Stimulated activated effector memory CD8-positive, alpha-beta T cell treated with anti-CD3 and anti-CD28 coated beads, Interleukin-12 subunit alpha, Interleukin-12 subunit beta, amount 100 ng/mL, for 72 hours (primary cell): Measurements from ENCODE around the gene CBARP.

Experiments used
- ATAC-seq: fragments of 150-1000 bp; cut with Tn5 transposase; 2 replicates; pipeline ENCODE4 v1.10.0; 2021
- DNase-seq, 2 donors: peaks; one replicate each; pipeline ENCODE4 v3.0.0; 2021 to 2022; ENCODE audit warnings: low spot score in 2 of 2
- H3K27ac Mint-ChIP-seq: one replicate; pipeline ENCODE4 v1.8.0; 2022; ENCODE audit warnings: mild to moderate bottlenecking, mixed read lengths
- H3K36me3 Mint-ChIP-seq: one replicate; pipeline ENCODE4 v1.8.0; 2022; ENCODE audit warnings: mild to moderate bottlenecking, mixed read lengths
- H3K4me1 Mint-ChIP-seq: one replicate; pipeline ENCODE4 v1.8.0; 2022; ENCODE audit warnings: mixed read lengths
- H3K4me3 Mint-ChIP-seq: one replicate; pipeline ENCODE4 v1.8.0; 2022; ENCODE audit warnings: mild to moderate bottlenecking, mixed read lengths
- H3K9me3 Mint-ChIP-seq: one replicate; pipeline ENCODE4 v1.8.0; 2022; ENCODE audit warnings: mixed read lengths

The CBARP gene

GRCh38 chr19:1278713-1279660 is 41.2 kb upstream of the CBARP start:
- ATAC-seq (no peak), DNase-seq (no peak)
- Mint-ChIP-seq H3K27ac (no peak overlapping the region), H3K36me3 (peaks cover 65% of the 10 kb centered on the region), H3K4me3 (no peak overlapping the region), H3K9me3 (no peaks in the 10 kb centered on the region), H3K4me1 (peaks cover 21% of the 10 kb centered on the region)

- peak overlapping the region; percentile 64 for H3K27ac Mint-ChIP-seq
- H3K4me3 Mint-ChIP-seq, result peak overlapping the region; percentile 11
- DNase-seq (no peak), ATAC-seq (no peak)
- no peaks in the 10 kb centered on the region for H3K9me3 Mint-ChIP-seq
- H3K4me1 Mint-ChIP-seq, result peaks cover 30% of the 10 kb centered on the region
- peaks cover 74% of the 10 kb centered on the region for H3K36me3 Mint-ChIP-seq
Measured at GRCh38 chr19:1278074-1278473, 40.3 kb upstream of the CBARP start.

GRCh38 chr19:1277061-1277460 is 39.3 kb upstream of the CBARP start:
- H3K4me3 Mint-ChIP-seq, result peak overlapping the region; percentile 89
- H3K4me1 Mint-ChIP-seq, result peaks cover 40% of the 10 kb centered on the region
- no peaks in the 10 kb centered on the region for H3K9me3 Mint-ChIP-seq

GRCh38 chr19:1276628-1277022 is 38.8 kb upstream of the CBARP start:
- DNase-seq (no peak), ATAC-seq (no peak)
- peak overlapping the region; percentile 92 for H3K27ac Mint-ChIP-seq
- H3K36me3 Mint-ChIP-seq, result peaks cover 85% of the 10 kb centered on the region
- no peaks in the 10 kb centered on the region for H3K9me3 Mint-ChIP-seq
- peak overlapping the region; percentile 89 for H3K4me3 Mint-ChIP-seq
- peaks cover 45% of the 10 kb centered on the region for H3K4me1 Mint-ChIP-seq

More at GRCh38 chr19:1277061-1277460, 39.3 kb upstream of the CBARP start:
- peaks cover 84% of the 10 kb centered on the region for H3K36me3 Mint-ChIP-seq
- H3K27ac Mint-ChIP-seq, result peak overlapping the region; percentile 92
- no peak for ATAC-seq
- DNase-seq, result no peak

GRCh38 chr19:1275976-1276627 is 38.3 kb upstream of the CBARP start:
- DNase-seq (no peak), ATAC-seq (no peak)
- Mint-ChIP-seq H3K9me3 (no peaks in the 10 kb centered on the region), H3K36me3 (peaks cover 88% of the 10 kb centered on the region), H3K4me1 (peaks cover 50% of the 10 kb centered on the region), H3K4me3 (peak overlapping the region; percentile 89), H3K27ac (peak overlapping the region; percentile 92)

- ATAC-seq (peak; percentile 91), DNase-seq (peak; percentile 88 to 97)
- H3K27ac Mint-ChIP-seq, result peak within 1 kb of the TSS; percentile 92
- H3K9me3 Mint-ChIP-seq, result no peaks in the 10 kb centered on the region
- peaks cover 95% of the 10 kb centered on the region for H3K36me3 Mint-ChIP-seq
- peak within 1 kb of the TSS; percentile 89 for H3K4me3 Mint-ChIP-seq
- H3K4me1 Mint-ChIP-seq, result peaks cover 56% of the 10 kb centered on the region
Measured at GRCh38 chr19:1275260-1275975, 37.6 kb upstream of the CBARP start, which contains the start of gene FAM174C. FAM174C (plus strand) TSS chr19:1275530; CDS start chr19:1275550, 20 bp downstream.

- H3K27ac Mint-ChIP-seq, result peak overlapping the region; percentile 92
- ATAC-seq, result no peak
- H3K9me3 Mint-ChIP-seq, result no peaks in the 10 kb centered on the region
- no peak for DNase-seq
- H3K36me3 Mint-ChIP-seq, result peaks cover 100% of the 10 kb centered on the region
- peak overlapping the region; percentile 89 for H3K4me3 Mint-ChIP-seq
- H3K4me1 Mint-ChIP-seq, result peaks cover 56% of the 10 kb centered on the region
Measured at GRCh38 chr19:1274852-1275259, 37.1 kb upstream of the CBARP start.

- Mint-ChIP-seq H3K4me1 (peaks cover 52% of the 10 kb centered on the region), H3K9me3 (no peaks in the 10 kb centered on the region), H3K36me3 (peaks cover 100% of the 10 kb centered on the region), H3K4me3 (peak overlapping the region; percentile 89), H3K27ac (peak overlapping the region; percentile 92)
- ATAC-seq (no peak), DNase-seq (no peak)
Measured at GRCh38 chr19:1274081-1274851, 36.5 kb upstream of the CBARP start.

GRCh38 chr19:1273263-1274041 is 35.6 kb upstream of the CBARP start:
- Mint-ChIP-seq H3K9me3 (no peaks in the 10 kb centered on the region), H3K4me3 (peak overlapping the region; percentile 89), H3K27ac (peak overlapping the region; percentile 92), H3K4me1 (peaks cover 58% of the 10 kb centered on the region), H3K36me3 (peaks cover 100% of the 10 kb centered on the region)
- DNase-seq (no peak), ATAC-seq (no peak)

GRCh38 chr19:1272423-1273262 is 34.8 kb upstream of the CBARP start:
- Mint-ChIP-seq H3K4me3 (peak overlapping the region; percentile 89), H3K4me1 (peaks cover 66% of the 10 kb centered on the region), H3K9me3 (no peaks in the 10 kb centered on the region), H3K27ac (peak overlapping the region; percentile 81), H3K36me3 (peaks cover 100% of the 10 kb centered on the region)
- DNase-seq (no peak), ATAC-seq (no peak)

- DNase-seq (no peak), ATAC-seq (no peak)
- Mint-ChIP-seq H3K4me3 (peak overlapping the region; percentile 89), H3K36me3 (peaks cover 91% of the 10 kb centered on the region), H3K9me3 (no peaks in the 10 kb centered on the region), H3K4me1 (peaks cover 70% of the 10 kb centered on the region), H3K27ac (peak overlapping the region; percentile 96)
Measured at GRCh38 chr19:1271528-1272422, 34.0 kb upstream of the CBARP start.

- peak overlapping the region; percentile 89 for H3K4me3 Mint-ChIP-seq
- H3K4me1 Mint-ChIP-seq, result peaks cover 67% of the 10 kb centered on the region
- H3K27ac Mint-ChIP-seq, result peak overlapping the region; percentile 96
- DNase-seq, result no peak
- no peak for ATAC-seq
- peaks cover 85% of the 10 kb centered on the region for H3K36me3 Mint-ChIP-seq
- H3K9me3 Mint-ChIP-seq, result no peaks in the 10 kb centered on the region
Measured at GRCh38 chr19:1270854-1271527, 33.2 kb upstream of the CBARP start.
